Measurements from ENCODE around the gene PABPC1L. TPM values are rescaled to one million over a fixed set of nuclear protein-coding genes. Genes with fewer than 3 reads are reported as not detected.

Gene PABPC1L
- polyA plus RNA-seq, 1 donor (not counting 4 experiments of a cell fraction or from before 2014, with no cell fraction given), result 31.4 TPM

DNA sequence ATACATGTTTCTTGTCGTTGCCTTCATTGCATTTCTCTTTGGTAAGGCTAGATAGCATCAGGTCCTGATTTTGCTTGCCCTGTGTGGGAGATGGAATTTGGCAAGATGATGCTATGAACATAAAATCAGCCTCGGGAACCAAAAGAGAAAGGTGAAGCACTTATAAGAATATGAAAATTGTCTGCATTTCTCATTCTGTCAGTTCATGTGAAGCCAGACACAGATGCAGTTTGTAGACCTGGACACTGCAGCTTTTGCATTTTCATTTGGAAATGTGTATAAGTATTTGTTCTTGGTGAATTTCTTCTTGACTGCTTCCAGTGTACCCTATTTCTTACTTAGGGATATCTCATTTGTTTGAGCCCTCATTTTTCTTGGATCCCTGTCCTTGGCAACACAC lies 23.0 kb upstream of the PABPC1L start:
- Histone ChIP-seq H2AFZ (ENCODE audit: control insufficient read depth, low read length) (no peak overlapping the region), H3K36me3 (ENCODE audit: control insufficient read depth in 2 of 2, extremely low read depth in 1 of 2, insufficient read depth in 2 of 2, low read length in 2 of 2) (peaks cover 0 to 28% of the 10 kb centered on the region in 2 experiments), H3K4me3 (ENCODE audit: control insufficient read depth in 2 of 3, extremely low read depth in 1 of 3, insufficient read depth in 2 of 3, low read depth in 1 of 3, low read length in 3 of 3) (peak overlapping the region; percentile 78 to 98 (median 93)), H3K27ac (ENCODE audit: control insufficient read depth, insufficient read depth, low read length) (peak overlapping the region; percentile 86), H3K4me1 (ENCODE audit: control insufficient read depth, extremely low read depth, insufficient read depth, low read length) (peaks cover 31% of the 10 kb centered on the region), H3K9me3 (ENCODE audit: control insufficient read depth, low read depth, low read length) (no peaks in the 10 kb centered on the region), H3K4me2 (ENCODE audit: control insufficient read depth, extremely low read depth, insufficient read depth, low read depth, low read length) (peak overlapping the region; percentile 91), H3K9me1 (ENCODE audit: control insufficient read depth, extremely low read depth, insufficient read depth, low read length) (peaks cover 4% of the 10 kb centered on the region), H3K27me3 (ENCODE audit: control insufficient read depth, extremely low read depth, insufficient read depth, low read length) (no peaks in the 10 kb centered on the region), H3K79me2 (ENCODE audit: control insufficient read depth, insufficient read depth, low read length) (peaks cover 61% of the 10 kb centered on the region), H3K9ac (ENCODE audit: control insufficient read depth, extremely low read depth, insufficient read depth, low read length) (peak overlapping the region; percentile 96), H4K20me1 (ENCODE audit: control insufficient read depth, extremely low read depth, insufficient read depth, low read length) (peaks cover 33% of the 10 kb centered on the region)
- dilution Hi-C loops (cut with MboI; ENCODE audit: extremely low pct_ligation_motif_present, low sequenced_read_pairs), result no loop called here
- DNase-seq (ENCODE audit: low read depth, low spot score) (no peak), FAIRE-seq (no peak)
- TF ChIP-seq, protein P1, sequence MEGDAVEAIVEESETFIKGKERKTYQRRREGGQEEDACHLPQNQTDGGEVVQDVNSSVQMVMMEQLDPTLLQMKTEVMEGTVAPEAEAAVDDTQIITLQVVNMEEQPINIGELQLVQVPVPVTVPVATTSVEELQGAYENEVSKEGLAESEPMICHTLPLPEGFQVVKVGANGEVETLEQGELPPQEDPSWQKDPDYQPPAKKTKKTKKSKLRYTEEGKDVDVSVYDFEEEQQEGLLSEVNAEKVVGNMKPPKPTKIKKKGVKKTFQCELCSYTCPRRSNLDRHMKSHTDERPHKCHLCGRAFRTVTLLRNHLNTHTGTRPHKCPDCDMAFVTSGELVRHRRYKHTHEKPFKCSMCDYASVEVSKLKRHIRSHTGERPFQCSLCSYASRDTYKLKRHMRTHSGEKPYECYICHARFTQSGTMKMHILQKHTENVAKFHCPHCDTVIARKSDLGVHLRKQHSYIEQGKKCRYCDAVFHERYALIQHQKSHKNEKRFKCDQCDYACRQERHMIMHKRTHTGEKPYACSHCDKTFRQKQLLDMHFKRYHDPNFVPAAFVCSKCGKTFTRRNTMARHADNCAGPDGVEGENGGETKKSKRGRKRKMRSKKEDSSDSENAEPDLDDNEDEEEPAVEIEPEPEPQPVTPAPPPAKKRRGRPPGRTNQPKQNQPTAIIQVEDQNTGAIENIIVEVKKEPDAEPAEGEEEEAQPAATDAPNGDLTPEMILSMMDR (optimal IDR thresholded peaks at IDR 0.05 in 1 of 3, IDR thresholded peaks at IDR 0.05 in 1 of 3, conservative IDR thresholded peaks at IDR 0.05 in 1 of 3; ENCODE audit: extremely low read depth in 1 of 3, insufficient read depth in 2 of 3, low read length in 3 of 3), result no peak
- no peak for TF ChIP-seq EZH2 (IDR thresholded peaks at IDR 0.05; ENCODE audit: low read length)

DNA sequence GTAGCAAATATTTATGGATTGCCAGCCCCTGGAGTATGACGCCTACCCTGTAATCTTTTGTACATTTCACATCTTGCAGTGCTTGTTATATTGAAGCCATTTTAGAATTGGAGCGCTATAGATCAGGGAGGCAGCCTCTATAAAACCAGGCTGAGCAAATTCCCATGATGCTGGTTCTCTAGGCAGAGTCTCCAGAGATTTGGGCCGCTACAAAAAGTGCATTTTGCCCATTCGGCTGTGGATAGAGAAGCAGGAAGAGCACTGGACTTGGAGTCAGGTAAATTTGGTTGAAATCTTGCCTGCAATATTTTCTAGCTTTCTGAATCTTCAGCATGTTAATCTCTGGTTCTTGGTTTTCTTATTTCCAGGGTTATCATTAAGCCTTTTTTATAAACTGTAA lies 22.4 kb upstream of the PABPC1L start:
- TF ChIP-seq, protein P1 (optimal IDR thresholded peaks at IDR 0.05 in 1 of 3, IDR thresholded peaks at IDR 0.05 in 1 of 3, conservative IDR thresholded peaks at IDR 0.05 in 1 of 3; ENCODE audit: extremely low read depth in 1 of 3, insufficient read depth in 2 of 3, low read length in 3 of 3), result no peak
- no peak for TF ChIP-seq EZH2 (IDR thresholded peaks at IDR 0.05; ENCODE audit: low read length)
- dilution Hi-C loops (cut with MboI; ENCODE audit: extremely low pct_ligation_motif_present, low sequenced_read_pairs), result no loop called here
- Histone ChIP-seq H3K79me2 (ENCODE audit: control insufficient read depth, insufficient read depth, low read length) (peaks cover 67% of the 10 kb centered on the region), H3K27ac (ENCODE audit: control insufficient read depth, insufficient read depth, low read length) (peak overlapping the region; percentile 86), H4K20me1 (ENCODE audit: control insufficient read depth, extremely low read depth, insufficient read depth, low read length) (peaks cover 35% of the 10 kb centered on the region), H3K4me1 (ENCODE audit: control insufficient read depth, extremely low read depth, insufficient read depth, low read length) (peaks cover 31% of the 10 kb centered on the region), H3K9me3 (ENCODE audit: control insufficient read depth, low read depth, low read length) (no peaks in the 10 kb centered on the region), H3K9ac (ENCODE audit: control insufficient read depth, extremely low read depth, insufficient read depth, low read length) (peak overlapping the region; percentile 96), H3K4me2 (ENCODE audit: control insufficient read depth, extremely low read depth, insufficient read depth, low read depth, low read length) (peak overlapping the region; percentile 91), H2AFZ (ENCODE audit: control insufficient read depth, low read length) (no peak overlapping the region), H3K27me3 (ENCODE audit: control insufficient read depth, extremely low read depth, insufficient read depth, low read length) (no peaks in the 10 kb centered on the region), H3K9me1 (ENCODE audit: control insufficient read depth, extremely low read depth, insufficient read depth, low read length) (peaks cover 4% of the 10 kb centered on the region), H3K4me3 (ENCODE audit: control insufficient read depth in 2 of 3, extremely low read depth in 1 of 3, insufficient read depth in 2 of 3, low read depth in 1 of 3, low read length in 3 of 3) (peak overlapping the region; percentile 78 to 98 (median 93)), H3K36me3 (ENCODE audit: control insufficient read depth in 2 of 2, extremely low read depth in 1 of 2, insufficient read depth in 2 of 2, low read length in 2 of 2) (peaks cover 2 to 32% of the 10 kb centered on the region in 2 experiments)
- no peak for DNase-seq (ENCODE audit: low read depth, low spot score)
- no peak for FAIRE-seq

Data from keratinocyte (primary cell).